ENCODE measurements around the gene ATP6V1E1.
"Not testable (repeated sequence)": the region's sequence is repeated elsewhere in the genome, so short reads cannot be mapped to it uniquely, and the experiment has no call there.

The ATP6V1E1 gene

DNA sequence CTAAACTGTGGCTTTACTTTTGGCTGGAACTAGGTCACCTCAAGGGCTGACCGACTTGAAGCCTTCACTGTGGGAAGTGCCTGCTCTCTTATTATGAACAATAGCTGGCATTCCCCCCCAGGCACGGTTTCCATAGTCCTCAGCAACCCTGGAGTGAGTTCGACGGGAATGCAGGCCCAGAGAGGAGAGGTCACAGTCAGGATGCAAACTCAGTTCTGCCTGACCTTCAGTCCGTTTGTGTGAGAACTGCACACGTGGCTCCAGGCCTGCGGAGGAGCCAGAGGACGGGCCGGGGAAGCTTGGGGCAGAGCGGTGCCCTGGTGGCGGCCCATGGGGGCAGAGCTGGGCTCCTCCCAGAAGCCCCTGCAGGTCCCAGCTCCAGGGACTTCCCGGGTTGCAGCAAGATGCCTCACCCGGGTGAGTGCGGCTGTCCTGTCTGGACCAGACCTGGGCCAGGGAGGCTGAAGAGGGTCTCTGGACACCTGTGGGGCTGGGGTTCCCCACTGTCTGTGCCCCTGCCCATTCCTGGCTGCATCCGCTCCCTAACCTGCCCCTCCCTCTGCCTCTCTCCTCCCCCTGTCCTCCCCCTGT is 48.0 kb downstream of the ATP6V1E1 start:
- DNase-seq, result no peak

DNA sequence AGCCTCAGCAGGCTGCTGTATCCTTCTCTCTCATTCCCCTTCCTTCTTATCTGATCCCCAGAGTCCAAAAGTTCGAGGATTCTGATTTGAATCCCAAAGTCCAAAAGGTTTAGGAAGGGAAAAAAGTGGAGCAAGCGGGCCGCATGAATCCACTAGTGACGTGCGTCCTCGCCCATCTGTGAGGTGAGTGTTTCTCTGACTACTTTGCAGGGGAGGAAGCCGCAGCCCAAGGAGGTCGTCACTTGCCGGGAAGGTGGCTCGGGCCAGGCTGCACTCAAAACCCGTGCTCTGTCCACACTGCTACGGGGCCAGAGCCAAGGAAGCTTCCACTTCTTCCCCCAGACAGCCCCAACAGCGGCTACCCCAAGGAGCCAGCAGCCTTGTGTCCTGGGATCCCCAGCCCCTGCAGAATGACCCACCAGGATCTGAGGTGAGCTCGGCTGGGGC is 49.0 kb downstream of the ATP6V1E1 start:
- no peak for DNase-seq

DNA sequence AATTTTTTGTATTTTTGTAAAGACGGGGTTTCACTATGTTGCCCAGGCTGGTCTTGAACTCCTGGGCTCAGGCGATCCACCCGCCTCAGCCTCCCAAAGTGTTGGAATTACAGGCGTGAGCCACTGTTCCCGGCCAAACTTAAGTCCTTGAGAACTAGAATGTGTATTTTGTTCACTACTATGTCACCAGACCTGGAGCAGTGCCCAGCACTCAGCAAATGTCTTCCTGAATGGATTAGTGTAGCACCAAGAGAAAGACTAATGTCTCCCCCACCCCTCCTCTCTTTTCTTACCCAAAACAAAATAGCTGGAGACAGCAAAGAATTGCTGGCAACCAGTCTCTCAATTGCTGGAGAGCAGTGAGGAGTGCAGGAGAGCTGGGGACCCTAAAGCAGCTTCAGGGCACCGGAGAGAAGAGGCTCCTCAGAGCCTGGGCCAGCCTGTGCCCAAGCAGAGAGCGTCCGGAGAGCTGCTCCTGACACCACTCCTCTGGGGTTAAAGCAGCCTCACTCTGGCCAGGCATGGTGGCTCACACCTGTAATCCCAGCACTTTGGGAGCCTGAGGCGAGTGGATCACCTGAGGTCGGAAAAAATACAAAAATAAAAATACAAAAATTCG is 50.3 kb downstream of the ATP6V1E1 start:
- no peak for DNase-seq

DNA sequence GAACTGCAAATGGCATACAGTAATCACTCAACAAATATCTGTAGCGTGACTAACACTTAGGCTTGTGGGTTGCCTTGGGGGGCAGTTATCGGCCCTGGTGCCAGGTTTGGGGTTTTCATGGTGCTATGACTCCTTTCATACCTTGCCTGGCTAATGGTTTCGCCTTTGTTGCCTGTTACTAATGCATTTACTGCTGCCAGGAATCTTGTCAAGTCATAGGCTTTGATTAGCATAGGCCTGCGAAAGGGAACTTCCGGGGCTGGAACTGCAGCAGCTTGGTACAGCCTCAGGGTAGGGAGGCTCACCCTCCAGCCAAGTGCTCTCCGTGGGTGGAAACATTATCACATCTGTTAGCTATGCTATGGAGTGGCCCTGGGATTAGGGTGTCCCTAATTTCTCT is 52.1 kb downstream of the ATP6V1E1 start:
- peak; percentile 24 for DNase-seq

DNA sequence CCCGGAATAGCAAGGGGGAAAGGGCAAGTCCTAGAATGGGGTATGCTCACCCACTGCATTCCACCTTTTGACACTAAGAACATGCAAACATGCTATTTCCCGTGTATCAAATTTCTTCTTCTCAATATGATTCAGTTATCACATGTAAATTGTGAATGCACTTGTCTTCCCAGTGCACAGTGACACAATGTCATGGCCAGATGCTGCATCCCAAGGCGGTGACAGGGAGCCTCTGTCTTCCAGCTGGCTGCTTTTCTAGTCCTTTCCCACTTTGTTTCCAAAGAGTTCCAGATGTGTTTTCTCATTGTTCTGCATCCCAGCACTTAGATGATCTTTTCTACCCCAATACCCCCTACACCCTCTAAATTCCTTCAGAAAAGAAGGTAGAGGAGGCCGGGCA is 52.9 kb downstream of the ATP6V1E1 start:
- no peak for DNase-seq

DNA sequence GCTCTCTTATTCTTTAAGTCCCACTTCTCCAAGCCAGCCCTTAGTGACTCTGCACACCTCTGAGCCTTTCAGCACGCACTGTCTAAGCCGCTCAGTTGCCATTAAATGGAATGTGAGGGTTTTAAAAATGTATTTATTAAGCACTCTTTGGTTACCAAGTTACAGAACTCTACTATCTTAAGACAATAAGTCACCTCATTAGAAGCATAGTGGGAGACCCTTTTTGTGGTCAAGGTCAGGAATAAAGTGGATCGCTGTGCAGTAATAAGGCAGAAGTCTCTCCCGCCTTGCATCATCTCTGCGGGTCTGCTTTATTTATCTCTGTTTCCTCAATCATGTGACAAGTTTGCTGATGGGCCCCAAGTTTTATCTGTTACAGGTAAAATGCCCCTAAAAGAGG is 53.4 kb downstream of the ATP6V1E1 start:
- DNase-seq, result no peak

DNA sequence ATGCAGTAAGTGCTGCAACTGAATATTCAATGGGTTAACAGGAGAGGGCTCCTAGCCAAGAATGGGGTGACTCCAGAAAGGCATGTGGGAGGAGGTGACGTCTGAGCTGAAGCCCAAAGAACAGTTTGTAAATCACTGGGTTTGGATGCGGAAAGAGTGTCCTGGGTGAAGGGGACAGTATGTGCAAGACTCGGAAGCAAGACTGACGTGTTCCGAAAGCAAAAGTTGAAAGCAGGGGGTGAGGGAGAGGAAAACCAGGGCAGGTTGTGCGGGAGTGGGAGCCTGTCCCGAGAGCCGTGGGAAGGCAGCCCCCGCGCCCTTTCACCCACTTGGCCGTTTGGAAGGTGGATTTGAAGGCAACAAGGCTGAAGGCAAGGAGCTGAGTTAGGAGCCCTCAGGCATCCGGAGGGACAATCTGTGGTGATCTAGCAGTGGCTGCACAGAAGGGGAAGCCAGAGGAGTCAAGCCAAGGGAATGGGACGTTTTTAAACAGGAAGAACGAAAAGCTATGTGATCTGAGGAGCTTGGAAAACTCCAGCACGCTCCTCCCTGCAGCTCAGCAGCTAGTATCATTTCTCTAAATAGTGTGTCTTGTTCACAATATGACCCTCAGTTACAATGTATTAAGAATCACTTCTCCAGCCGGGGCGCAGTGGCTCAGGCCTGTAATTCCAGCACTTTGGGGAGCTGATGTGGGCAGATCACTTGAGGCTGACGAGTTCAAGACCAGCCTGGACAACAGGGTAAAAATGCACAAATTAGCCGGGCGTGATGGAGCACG is 57.5 kb downstream of the ATP6V1E1 start:
- DNase-seq, result no peak

DNA sequence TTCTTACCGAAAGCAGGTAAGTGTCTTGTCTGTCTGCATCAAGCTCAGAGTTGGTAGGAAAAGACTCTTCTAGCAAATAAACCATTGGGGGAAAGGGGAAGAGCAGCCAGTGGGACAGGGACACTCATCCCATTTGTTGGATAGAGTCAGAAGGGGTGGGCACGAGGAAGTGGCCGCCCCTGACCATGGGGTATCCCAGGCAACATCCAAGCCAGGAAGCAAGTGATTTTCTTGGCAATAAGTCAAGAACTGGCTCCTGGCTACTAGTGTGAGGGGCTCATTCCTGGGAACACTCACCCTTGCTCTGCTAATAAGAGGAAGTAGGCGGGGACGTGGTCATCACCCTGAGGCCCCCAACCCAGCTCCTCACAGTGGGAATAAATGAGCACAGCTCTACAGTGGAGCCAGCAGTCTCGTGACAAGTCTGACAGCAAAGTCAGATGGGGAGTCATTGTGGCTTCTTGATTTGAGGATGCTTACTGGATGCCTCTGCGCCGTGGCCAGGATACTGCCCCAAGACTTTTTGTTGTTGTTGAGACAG is 58.5 kb downstream of the ATP6V1E1 start:
- no peak for DNase-seq

DNA sequence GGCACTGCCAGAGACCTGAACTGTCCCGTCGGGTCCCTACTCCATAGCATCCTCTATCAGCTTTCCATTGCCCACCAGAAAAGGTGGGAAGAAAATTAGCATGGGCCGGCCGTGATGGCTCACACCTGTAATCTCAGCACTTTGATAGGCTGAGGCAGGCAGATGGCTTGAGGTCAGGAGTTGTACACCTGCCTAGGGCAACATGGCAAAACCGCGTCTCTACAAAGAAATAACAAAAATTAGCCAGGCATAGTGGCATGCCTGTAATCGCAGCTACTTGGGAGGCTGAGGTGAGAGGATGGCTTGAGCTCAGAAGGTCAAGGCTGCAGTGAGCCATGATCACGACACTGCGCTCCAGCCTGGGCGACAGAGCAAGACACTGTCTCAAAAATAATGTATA is 61.8 kb downstream of the ATP6V1E1 start:
- DNase-seq, result no peak

DNA sequence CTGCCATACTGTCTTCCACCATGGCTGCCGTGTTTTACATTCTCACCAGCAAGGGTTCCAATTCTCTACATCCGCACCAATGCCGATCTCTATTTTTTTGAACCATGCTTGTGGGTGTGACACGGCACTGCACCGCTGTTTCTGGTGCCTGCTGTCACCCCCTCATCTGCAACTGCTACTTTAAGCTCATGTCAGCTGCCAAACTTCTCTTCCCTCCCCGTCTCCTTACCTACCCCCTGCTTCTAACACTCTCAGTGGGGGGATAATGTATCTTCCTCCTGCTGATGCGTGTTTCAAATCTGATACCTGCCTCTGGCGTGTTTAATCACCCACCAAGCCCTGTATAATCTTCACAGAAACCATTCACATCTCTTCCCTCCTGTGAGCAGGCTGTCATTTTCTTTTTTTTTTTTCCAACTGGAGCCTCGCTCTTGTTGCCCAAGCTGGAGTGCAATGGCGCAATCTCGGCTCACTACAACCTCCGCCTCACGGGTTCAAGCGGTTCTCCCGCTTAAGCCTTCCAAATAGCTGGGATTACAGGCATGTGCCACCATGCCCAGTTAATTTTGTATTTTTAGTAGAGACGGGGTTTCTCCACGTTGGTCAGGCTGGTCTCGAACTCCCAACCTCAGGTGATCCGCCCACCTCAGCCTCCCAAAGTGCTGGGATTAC is 62.4 kb downstream of the ATP6V1E1 start:
- DNase-seq, result not testable (repeated sequence)

DNA sequence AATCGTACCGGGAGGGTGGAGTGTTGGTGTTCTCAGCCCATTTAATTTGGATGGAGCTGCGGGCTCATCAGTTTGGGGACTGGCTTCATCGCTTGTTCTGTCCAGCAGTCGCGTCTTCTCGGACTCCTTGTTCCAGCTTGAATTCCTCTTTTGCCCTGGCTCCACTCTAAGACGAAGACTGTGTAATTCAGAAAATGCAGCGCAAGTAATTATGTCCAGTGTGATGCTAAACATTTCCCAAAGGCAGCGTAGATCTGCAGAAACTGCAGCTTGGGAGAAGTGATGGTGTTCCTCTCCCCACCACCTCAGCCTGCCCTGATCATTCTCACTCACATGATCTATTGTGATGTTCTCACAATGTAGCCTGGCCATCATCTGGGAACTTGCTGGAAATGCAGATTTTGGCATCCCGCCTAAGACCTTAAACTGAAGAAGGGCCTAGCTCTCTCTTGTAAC is 64.6 kb downstream of the ATP6V1E1 start:
- DNase-seq, result no peak

DNA sequence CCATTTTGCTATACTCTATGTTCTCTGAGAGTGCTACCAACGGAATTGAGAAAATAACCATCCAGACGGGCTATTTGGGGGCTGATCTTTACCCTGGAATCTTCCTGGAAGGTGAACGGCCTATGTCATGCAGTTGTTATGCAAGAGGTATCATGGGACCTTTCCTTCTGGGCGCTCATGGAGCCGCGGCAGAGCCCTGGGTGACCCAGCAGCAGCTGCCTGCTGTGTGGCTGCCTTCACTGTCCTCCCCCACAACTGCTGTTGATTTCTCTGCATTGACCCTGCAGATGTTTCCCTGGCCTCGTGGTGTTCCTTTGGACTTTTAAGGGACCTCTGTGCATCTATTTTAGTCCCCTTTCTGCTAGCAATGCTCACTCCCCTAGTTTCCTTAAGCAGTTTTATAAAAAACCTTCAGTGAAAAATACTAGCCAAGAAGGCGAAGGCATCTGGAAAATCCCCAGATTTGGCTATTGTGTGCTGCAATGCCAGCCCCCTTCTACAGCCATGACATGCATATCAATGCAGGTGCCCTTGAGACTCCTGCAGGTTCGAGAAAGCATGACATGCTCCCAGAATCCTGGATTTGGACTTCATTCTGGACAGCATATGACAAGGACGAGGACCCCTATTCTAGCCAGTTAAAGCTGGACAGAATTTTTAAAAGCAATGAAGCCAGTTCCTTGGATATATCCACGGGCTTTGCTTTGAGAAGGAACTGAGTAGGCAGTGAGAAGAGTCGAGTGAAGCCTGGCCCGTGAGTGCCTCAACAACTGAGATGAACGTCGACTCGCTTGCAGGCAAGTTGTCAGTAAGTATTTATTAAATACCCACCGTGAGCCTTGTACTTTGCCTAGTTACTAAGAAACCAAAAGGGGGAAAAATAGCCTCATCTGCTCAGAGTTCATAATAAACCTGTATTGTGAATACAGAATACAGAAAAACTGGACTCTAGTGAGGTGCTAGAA is 65.4 kb downstream of the ATP6V1E1 start, which contains the start of gene SLC25A18:
Gene SLC25A18 (plus strand): TSS at position 593 of the 965 bp plus-strand sequence. CDS start 16,447 bp downstream, outside the sequence.
- no peak for DNase-seq

DNA sequence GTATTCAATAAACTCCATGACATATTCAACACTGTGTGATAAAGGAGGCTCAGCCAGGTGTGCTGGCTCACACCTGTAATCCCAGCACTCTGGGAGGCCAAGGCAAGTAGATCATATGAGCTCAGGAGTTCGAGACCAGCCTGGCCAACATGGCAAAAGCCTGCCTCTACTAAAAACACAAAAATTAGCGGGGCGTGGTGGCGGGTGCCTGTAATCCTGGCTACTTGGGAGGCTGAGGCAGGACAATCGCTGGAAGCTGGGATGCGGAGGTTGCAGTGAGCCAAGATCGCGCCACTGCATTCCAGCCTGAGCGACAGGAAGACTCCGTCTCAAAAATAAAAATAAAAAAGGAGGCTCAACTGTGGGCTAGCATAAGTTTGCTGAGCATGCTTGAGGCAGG is 69.4 kb downstream of the ATP6V1E1 start:
- DNase-seq, result no peak

DNA sequence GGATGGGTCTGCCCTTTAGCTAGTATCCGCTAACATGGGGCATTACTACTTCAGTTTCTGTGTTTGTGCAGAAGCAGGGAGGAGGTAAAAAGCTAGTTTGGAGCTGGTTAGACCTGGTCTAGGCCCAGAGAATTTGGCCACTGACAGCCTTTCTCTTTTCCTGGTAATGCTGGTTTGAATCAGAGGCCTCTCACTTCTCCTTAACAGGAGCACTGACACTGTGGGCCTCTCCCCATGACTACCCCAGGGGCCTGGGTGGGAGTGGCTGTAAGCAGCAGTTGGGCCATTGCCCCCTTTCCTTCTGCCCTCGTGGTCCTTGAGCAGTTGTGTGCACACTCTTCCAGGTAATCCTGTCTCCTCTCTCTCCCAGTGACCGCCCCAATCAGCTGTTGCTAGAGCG is 73.7 kb downstream of the ATP6V1E1 start:
- DNase-seq, result no peak

DNA sequence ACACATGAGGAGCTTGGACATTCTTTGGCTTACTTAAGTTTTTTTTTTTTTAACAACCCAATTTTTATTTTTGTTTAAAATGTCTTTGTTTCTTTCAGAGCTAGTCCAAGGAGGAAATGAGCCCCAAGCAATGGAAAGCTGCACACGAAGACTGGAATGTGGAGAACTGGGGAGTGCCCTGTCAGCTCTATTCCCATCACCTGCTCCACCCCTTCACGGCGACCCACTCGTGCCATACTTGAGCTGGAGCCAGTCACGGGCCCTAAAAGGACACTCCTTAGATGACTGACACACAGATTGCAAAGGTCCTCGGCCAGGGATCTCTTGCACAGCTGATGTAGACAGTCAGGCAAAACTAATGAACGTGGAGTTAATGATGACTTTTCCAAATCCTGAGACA is 75.8 kb downstream of the ATP6V1E1 start:
- no peak for DNase-seq

DNA sequence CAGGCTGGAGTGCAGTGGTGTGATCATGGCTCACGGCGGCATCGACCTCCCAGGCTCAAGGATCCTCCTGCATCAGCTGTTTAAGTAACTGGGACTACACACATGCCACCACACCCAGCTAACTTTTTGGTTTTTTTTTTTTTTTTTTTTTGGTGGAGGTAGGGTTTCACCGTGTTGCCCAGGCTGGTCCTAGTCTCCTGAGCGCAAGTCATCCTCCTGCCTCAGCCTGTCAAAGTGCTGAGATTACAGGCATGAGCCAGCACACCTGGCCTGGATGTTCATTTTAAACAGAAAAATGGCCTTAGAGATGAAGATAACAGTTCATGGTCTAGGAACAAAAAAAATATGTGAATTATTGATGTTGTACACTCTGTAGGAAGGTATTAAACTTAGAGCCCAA is 78.9 kb downstream of the ATP6V1E1 start:
- DNase-seq, result no peak

DNA sequence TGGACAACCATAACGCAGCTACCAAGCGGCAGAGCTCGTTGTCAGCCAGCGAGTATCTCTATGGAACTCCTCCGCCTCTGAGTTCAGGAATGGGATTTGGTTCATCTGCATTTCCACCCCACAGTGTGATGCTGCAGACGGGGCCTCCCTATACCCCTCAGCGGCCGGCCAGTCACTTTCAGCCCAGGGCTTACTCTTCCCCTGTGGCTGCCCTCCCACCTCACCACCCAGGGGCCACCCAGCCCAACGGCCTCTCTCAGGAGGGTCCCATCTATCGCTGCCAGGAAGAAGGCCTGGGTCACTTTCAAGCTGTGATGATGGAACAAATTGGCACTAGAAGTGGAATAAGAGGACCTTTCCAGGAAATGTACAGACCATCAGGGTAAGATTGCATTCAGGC is 79.4 kb downstream of the ATP6V1E1 start:
- DNase-seq, result no peak

DNA sequence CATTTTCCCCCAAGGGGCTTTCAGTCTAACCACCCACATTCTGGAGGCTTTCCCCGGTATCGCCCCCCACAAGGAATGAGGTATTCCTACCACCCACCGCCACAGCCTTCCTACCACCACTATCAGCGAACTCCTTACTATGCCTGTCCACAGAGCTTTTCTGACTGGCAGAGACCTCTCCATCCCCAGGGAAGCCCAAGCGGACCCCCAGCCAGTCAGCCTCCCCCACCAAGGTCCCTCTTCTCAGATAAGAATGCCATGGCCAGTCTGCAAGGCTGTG is 79.9 kb downstream of the ATP6V1E1 start:
- no peak for DNase-seq

DNA sequence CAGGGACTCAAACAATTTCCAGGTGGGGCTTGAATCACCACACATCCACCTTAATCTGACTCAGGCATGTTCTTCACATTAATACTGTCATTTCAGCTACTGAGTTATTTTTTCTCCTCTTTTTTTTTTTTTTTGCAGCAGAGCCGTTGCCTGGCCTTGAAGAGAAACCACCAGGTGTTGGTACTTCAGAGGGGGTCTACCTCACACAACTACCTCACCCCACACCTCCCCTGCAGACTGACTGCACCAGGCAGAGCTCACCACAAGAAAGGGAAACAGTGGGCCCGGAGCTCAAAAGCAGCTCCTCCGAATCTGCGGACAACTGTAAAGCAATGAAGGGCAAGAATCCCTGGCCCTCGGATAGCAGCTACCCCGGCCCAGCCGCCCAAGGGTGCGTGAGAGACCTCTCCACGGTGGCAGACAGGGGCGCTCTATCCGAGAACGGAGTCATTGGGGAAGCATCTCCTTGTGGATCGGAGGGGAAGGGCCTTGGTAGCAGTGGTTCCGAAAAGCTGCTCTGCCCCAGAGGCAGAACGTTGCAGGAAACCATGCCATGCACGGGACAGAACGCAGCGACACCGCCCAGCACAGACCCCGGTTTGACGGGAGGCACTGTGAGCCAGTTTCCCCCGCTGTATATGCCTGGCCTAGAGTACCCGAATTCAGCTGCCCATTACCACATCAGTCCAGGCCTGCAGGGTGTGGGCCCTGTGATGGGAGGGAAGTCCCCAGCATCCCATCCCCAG is 80.4 kb downstream of the ATP6V1E1 start:
- no peak for DNase-seq

DNA sequence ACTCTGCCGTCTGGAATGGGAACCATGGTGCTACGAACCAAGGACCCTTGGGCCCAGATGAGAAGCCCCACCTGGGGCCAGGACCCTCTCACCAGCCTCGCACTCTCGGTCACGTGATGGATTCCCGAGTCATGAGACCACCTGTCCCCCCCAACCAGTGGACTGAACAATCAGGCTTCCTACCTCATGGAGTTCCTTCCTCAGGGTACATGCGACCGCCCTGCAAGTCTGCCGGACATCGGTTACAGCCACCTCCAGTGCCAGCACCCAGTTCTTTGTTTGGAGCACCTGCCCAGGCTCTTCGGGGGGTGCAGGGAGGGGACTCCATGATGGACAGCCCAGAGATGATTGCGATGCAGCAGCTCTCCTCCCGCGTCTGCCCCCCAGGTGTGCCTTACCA is 86.1 kb downstream of the ATP6V1E1 start:
- no peak for DNase-seq

Measured in NCI-H2107 (cell line).